Neural crest cell (in vitro differentiated cells): ENCODE data around the gene HOMEZ. TPM values are rescaled to one million over a fixed set of nuclear protein-coding genes. Genes with fewer than 3 reads are reported as not detected.
A peak's percentile ranks its signal among the peaks of the same experiment; 100 is the strongest.
"Not testable (repeated sequence)": the region's sequence is repeated elsewhere in the genome, so short reads cannot be mapped to it uniquely, and the experiment has no call there.

Experiments
- DNase-seq: peaks from one replicate; pipeline ENCODE4 v3.0.0; 2021; ENCODE audit warnings: low read depth, mixed read lengths, low spot score
- H3K27ac Mint-ChIP-seq: one replicate; pipeline ENCODE4 v1.8.0; 2021; ENCODE audit warnings: mild to moderate bottlenecking, mixed read lengths; ENCODE audit not compliant: unreplicated experiment
- H3K27me3 Mint-ChIP-seq: 2 replicates; pipeline ENCODE4 v1.8.0; 2021; ENCODE audit warnings: low read depth, mild to moderate bottlenecking, mixed read lengths
- H3K36me3 Mint-ChIP-seq: 2 replicates; pipeline ENCODE4 v1.8.0; 2021; ENCODE audit warnings: low read depth, mild to moderate bottlenecking, mixed read lengths
- H3K4me1 Mint-ChIP-seq: 2 replicates; pipeline ENCODE4 v1.8.0; 2021; ENCODE audit warnings: mixed read lengths
- H3K4me3 Mint-ChIP-seq: one replicate; pipeline ENCODE4 v1.8.0; 2021; ENCODE audit warnings: mild to moderate bottlenecking, mixed read lengths
- H3K9me3 Mint-ChIP-seq: 2 replicates; pipeline ENCODE4 v1.8.0; 2021; ENCODE audit warnings: mixed read lengths
- CTCF ChIP-seq: fragments of 200-600 bp; sonication (generic); conservative IDR thresholded peaks from 2 replicates; pipeline ENCODE4 v1.5.0; 2021; ENCODE audit warnings: antibody characterized with exemption, mild to moderate bottlenecking
- total RNA-seq: library from RNA; stranded (reverse); gene quantifications from 2 replicates; pipeline ENCODE4 v1.2.1, GENCODE V29; 2021

HOMEZ gene
- total RNA-seq, 1 donor from 2014 or later, result 14.8 TPM

GRCh38 chr14:23284654-23285529 lies 1.0 kb downstream of the HOMEZ start:
- H3K4me1 Mint-ChIP-seq, result peaks cover 48% of the 10 kb centered on the region
- peak overlapping the region; percentile 95 for H3K4me3 Mint-ChIP-seq
- no peak for DNase-seq
- H3K27ac Mint-ChIP-seq, result peak overlapping the region; percentile 44
- H3K27me3 Mint-ChIP-seq, result peaks cover 3% of the 10 kb centered on the region
- H3K9me3 Mint-ChIP-seq, result no peaks in the 10 kb centered on the region
- TF ChIP-seq CTCF, result no peak
- H3K36me3 Mint-ChIP-seq, result no peaks in the 10 kb centered on the region

- no peaks in the 10 kb centered on the region for H3K36me3 Mint-ChIP-seq
- H3K9me3 Mint-ChIP-seq, result no peaks in the 10 kb centered on the region
- H3K4me1 Mint-ChIP-seq, result peaks cover 46% of the 10 kb centered on the region
- H3K27ac Mint-ChIP-seq, result no peak overlapping the region
- TF ChIP-seq CTCF, result no peak
- H3K4me3 Mint-ChIP-seq, result peak overlapping the region; percentile 56
- DNase-seq, result no peak
- H3K27me3 Mint-ChIP-seq, result no peaks in the 10 kb centered on the region
Measured at GRCh38 chr14:23281247-23281646, 4.7 kb downstream of the HOMEZ start.

GRCh38 chr14:23277928-23278327 lies 8.0 kb downstream of the HOMEZ start:
- not testable (repeated sequence) for H3K27me3 Mint-ChIP-seq, H3K27ac Mint-ChIP-seq, H3K36me3 Mint-ChIP-seq, H3K4me3 Mint-ChIP-seq, DNase-seq, H3K9me3 Mint-ChIP-seq
- peaks cover 22% of the 10 kb centered on the region for H3K4me1 Mint-ChIP-seq

- H3K4me3 Mint-ChIP-seq, result no peak overlapping the region
- no peak for TF ChIP-seq CTCF
- no peaks in the 10 kb centered on the region for H3K9me3 Mint-ChIP-seq
- peaks cover 4% of the 10 kb centered on the region for H3K36me3 Mint-ChIP-seq
- H3K4me1 Mint-ChIP-seq, result peaks cover 19% of the 10 kb centered on the region
- no peak overlapping the region for H3K27ac Mint-ChIP-seq
- no peaks in the 10 kb centered on the region for H3K27me3 Mint-ChIP-seq
- DNase-seq, result no peak
Measured at GRCh38 chr14:23277189-23277588, 8.7 kb downstream of the HOMEZ start.

GRCh38 chr14:23275412-23275811 lies 10.5 kb downstream of the HOMEZ start:
- no peak for DNase-seq
- H3K4me1 Mint-ChIP-seq, result peaks cover 12% of the 10 kb centered on the region
- no peaks in the 10 kb centered on the region for H3K27me3 Mint-ChIP-seq
- no peaks in the 10 kb centered on the region for H3K9me3 Mint-ChIP-seq
- peaks cover 4% of the 10 kb centered on the region for H3K36me3 Mint-ChIP-seq
- H3K27ac Mint-ChIP-seq, result no peak overlapping the region
- no peak overlapping the region for H3K4me3 Mint-ChIP-seq
- TF ChIP-seq CTCF, result no peak

GRCh38 chr14:23269193-23269592 lies 16.7 kb downstream of the HOMEZ start:
- no peaks in the 10 kb centered on the region for H3K9me3 Mint-ChIP-seq
- H3K4me3 Mint-ChIP-seq, result no peak overlapping the region
- TF ChIP-seq CTCF, result no peak
- DNase-seq, result no peak
- no peaks in the 10 kb centered on the region for H3K36me3 Mint-ChIP-seq
- H3K27ac Mint-ChIP-seq, result no peak overlapping the region
- H3K27me3 Mint-ChIP-seq, result peaks cover 6% of the 10 kb centered on the region
- H3K4me1 Mint-ChIP-seq, result no peaks in the 10 kb centered on the region

- H3K9me3 Mint-ChIP-seq, H3K4me3 Mint-ChIP-seq, H3K27ac Mint-ChIP-seq, H3K4me1 Mint-ChIP-seq, H3K36me3 Mint-ChIP-seq, DNase-seq: not testable (repeated sequence)
- peaks cover 29% of the 10 kb centered on the region for H3K27me3 Mint-ChIP-seq
Measured at GRCh38 chr14:23260849-23261248, 25.1 kb downstream of the HOMEZ start.
